Measurements from ENCODE around the gene SLC17A1.

The SLC17A1 gene

DNA sequence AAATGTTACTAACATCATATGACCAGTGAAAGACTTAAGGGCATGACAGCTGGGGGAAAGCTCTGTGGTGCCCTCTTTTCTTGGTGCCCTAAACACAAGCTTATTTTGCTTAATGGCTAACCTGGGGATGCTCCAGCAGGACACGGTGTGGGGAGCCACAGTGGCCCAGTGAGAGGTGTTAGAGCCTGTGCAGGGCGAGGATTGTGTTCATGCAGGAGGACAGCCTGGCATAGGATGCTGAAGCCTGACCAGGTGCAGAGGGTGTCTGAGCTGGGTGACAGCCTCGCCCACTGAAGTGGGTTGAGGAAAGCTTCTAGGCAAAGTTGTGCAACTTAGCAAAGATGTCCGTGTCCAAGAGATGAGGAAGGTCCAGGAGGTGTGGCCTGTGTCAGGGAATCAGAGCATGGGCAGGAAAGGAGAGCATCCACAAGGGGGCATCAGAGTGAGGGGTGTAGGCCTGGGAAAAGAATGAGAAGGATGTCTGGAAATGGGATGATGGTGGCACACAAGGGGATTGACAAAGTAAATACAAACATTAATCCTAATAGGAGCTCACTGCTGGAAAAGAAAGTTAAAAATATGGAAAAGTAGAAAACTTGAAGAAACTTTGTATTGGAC lies 43.4 kb downstream of the SLC17A1 start:
- TF ChIP-seq POLR2AphosphoS5 (IDR thresholded peaks at IDR 0.05; ENCODE audit: low read depth, low read length), result no peak

DNA sequence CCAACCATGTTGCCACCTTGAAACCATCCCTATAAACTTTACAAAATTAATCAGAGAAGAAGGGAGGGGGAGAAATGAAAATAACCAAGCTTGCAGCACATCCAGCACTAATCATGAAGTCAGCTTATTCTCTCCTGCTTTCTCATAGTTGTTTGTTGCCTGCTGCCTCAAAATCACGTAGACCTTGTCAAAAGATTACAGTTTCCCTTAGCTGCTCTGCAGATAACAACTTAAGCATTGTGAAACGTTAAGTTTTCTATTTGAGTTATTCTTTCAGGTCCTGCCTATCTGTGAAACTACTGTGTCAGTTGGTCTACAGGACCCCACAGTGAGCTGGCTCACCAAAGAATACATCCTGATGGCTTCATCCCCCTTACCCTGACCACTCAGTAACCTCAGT lies 44.4 kb downstream of the SLC17A1 start:
- TF ChIP-seq, protein P1, sequence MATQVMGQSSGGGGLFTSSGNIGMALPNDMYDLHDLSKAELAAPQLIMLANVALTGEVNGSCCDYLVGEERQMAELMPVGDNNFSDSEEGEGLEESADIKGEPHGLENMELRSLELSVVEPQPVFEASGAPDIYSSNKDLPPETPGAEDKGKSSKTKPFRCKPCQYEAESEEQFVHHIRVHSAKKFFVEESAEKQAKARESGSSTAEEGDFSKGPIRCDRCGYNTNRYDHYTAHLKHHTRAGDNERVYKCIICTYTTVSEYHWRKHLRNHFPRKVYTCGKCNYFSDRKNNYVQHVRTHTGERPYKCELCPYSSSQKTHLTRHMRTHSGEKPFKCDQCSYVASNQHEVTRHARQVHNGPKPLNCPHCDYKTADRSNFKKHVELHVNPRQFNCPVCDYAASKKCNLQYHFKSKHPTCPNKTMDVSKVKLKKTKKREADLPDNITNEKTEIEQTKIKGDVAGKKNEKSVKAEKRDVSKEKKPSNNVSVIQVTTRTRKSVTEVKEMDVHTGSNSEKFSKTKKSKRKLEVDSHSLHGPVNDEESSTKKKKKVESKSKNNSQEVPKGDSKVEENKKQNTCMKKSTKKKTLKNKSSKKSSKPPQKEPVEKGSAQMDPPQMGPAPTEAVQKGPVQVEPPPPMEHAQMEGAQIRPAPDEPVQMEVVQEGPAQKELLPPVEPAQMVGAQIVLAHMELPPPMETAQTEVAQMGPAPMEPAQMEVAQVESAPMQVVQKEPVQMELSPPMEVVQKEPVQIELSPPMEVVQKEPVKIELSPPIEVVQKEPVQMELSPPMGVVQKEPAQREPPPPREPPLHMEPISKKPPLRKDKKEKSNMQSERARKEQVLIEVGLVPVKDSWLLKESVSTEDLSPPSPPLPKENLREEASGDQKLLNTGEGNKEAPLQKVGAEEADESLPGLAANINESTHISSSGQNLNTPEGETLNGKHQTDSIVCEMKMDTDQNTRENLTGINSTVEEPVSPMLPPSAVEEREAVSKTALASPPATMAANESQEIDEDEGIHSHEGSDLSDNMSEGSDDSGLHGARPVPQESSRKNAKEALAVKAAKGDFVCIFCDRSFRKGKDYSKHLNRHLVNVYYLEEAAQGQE (IDR thresholded peaks at IDR 0.05; ENCODE audit: insufficient read depth in 1 of 2, low read depth in 2 of 2, low read length in 2 of 2), result no peak
- TF ChIP-seq FOXP2 (optimal IDR thresholded peaks at IDR 0.05; ENCODE audit: borderline replicate concordance, extremely low read depth, extremely low read length, insufficient read depth) (no peak), POLR2AphosphoS5 (IDR thresholded peaks at IDR 0.05; ENCODE audit: low read depth, low read length) (no peak), SIN3A (IDR thresholded peaks at IDR 0.05; ENCODE audit: borderline replicate concordance, insufficient read depth, low read length) (no peak), TAF1 (IDR thresholded peaks at IDR 0.05; ENCODE audit: borderline replicate concordance, insufficient read depth, low read length) (no peak)

DNA sequence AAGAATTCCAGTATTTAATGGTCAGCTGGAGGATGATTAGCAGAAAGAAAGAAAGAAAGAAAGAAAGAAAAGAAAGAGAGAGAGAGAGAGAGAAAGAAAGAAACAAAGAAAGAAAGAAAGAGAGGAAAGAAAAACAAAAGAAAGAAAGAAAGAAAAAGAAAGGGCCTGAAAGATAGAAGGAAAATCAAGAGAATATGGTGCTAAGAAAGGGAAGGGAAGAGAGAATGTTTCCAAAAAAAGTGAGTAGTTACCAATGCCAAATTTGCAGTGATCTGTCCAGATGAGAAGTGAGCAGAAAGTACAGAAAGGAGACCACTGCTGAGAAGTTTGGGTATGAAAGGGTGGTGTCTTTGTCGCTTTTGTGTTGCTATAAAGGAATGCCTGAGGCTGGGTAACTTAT lies 50.7 kb downstream of the SLC17A1 start:
- TF ChIP-seq, protein P1 (IDR thresholded peaks at IDR 0.05; ENCODE audit: insufficient read depth in 1 of 2, low read depth in 2 of 2, low read length in 2 of 2), result no peak
- TF ChIP-seq POLR2AphosphoS5 (IDR thresholded peaks at IDR 0.05; ENCODE audit: low read depth, low read length) (no peak), SIN3A (IDR thresholded peaks at IDR 0.05; ENCODE audit: borderline replicate concordance, insufficient read depth, low read length) (no peak), FOXP2 (optimal IDR thresholded peaks at IDR 0.05; ENCODE audit: borderline replicate concordance, extremely low read depth, extremely low read length, insufficient read depth) (no peak), TAF1 (IDR thresholded peaks at IDR 0.05; ENCODE audit: borderline replicate concordance, insufficient read depth, low read length) (no peak)

DNA sequence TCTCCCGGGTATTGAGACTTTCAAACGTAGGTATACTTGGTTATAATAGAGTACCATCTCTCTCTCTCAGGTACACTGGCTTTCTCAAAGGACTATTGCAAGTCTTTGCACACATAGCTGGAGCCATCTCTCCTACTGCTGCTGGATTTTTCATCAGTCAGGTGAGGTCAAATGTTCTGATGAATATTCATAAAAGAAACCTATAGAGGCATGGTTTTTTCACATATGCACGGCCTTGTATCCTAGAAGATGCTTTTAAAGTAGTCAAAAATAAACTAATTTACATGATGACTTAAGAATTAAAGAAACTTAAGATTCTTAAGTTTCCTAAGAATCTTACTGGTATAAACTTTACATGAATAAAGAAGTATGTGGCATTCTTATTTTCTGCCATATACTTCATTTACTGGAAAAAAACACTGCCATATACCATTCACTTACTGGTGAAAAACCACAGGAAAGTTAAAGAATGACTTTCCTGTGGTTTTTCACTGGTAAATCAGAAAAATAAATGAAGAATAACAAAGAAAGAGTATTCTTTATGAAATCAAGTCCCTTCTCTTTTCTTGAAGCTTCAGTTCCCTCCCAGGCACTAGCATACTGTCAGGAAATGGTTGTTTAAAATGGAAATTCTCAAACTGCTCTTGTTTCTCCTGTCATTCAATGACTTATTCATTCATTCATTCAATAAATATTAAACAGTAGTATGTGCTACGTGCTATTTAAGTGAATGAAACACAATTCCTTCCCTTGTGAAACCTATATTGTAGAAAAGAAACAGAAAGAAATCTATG lies 53.8 kb downstream of the SLC17A1 start:
- no peak for TF ChIP-seq FOXP2 (optimal IDR thresholded peaks at IDR 0.05; ENCODE audit: borderline replicate concordance, extremely low read depth, extremely low read length, insufficient read depth)
- TF ChIP-seq, protein P1 (IDR thresholded peaks at IDR 0.05; ENCODE audit: insufficient read depth in 1 of 2, low read depth in 2 of 2, low read length in 2 of 2), result no peak

DNA sequence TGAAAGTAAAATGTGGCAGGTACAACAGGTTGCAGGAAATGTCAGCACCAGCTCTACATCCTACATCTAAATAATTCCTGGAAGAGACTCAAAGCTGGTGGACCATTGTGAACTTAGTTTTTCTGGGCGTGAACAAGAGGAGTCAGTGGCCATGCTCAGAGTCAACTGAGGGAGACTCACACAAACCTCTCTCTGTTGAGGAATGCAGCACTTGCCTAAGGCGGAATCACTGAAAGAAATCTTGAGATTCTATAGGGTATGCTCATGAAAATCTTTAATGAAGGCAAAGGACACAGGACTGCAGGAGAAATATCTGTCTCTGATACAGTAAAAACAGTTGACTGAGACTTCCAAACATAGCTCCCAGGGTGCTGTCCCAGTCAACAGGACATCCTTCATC lies 54.8 kb downstream of the SLC17A1 start:
- no peak for TF ChIP-seq POLR2AphosphoS5 (IDR thresholded peaks at IDR 0.05; ENCODE audit: low read depth, low read length)
- TF ChIP-seq, protein P1 (IDR thresholded peaks at IDR 0.05; ENCODE audit: insufficient read depth in 1 of 2, low read depth in 2 of 2, low read length in 2 of 2), result no peak
- no peak for TF ChIP-seq SIN3A (IDR thresholded peaks at IDR 0.05; ENCODE audit: borderline replicate concordance, insufficient read depth, low read length)
- no peak for TF ChIP-seq FOXP2 (optimal IDR thresholded peaks at IDR 0.05; ENCODE audit: borderline replicate concordance, extremely low read depth, extremely low read length, insufficient read depth)
- TF ChIP-seq TAF1 (IDR thresholded peaks at IDR 0.05; ENCODE audit: borderline replicate concordance, insufficient read depth, low read length), result no peak

Data from PFSK-1 (cell line).